ENCODE measurements around the gene THSD4. TPM values are rescaled to one million over a fixed set of nuclear protein-coding genes. Genes with fewer than 3 reads are reported as not detected.
A peak's percentile ranks its signal among the peaks of the same experiment; 100 is the strongest.

The THSD4 gene
- total and polyA plus RNA-seq, 2 of the 4 experiments (the other 2 are of a cell fraction) = 25.5 to 31.1 TPM

DNA sequence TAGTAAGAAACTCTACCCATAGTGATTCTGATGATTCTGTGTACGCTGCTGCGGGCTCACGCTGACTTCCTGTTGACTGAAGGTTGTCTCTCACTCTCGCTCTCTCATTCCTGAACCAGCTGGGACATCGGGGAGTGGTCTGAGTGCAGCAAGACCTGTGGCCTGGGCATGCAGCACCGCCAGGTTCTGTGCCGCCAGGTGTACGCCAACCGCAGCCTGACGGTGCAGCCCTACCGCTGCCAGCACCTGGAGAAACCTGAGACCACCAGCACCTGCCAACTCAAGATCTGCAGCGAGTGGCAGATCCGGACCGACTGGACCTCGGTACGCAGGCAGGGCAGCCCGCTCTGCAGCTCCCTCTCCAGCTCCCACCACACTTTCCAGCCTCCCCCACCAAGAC is 631.4 kb downstream of the THSD4 start:
- H3K4me2 ChIP-seq (ENCODE audit: low read depth, low read length) = no peak overlapping the region
- H3K23ac ChIP-seq (ENCODE audit: low read depth, low read length) = no peak overlapping the region
- H3K18ac ChIP-seq (ENCODE audit: low read depth, low read length) = no peak overlapping the region
- peaks cover 13% of the 10 kb centered on the region for H3K4me1 ChIP-seq (ENCODE audit: control insufficient read depth, insufficient read depth, low read length)
- ChIA-PET CTCF (interaction anchor here (0.6 kb wide), 1 partner anchor 37 kb away, joined by 3 read pairs; no protein-coding TSS in a partner anchor), POLR2A (ENCODE audit: unreplicated experiment) (no interaction called here)
- no peak overlapping the region for H3K56ac ChIP-seq (ENCODE audit: extremely low read depth, insufficient read depth, low read length)
- H2AK9ac ChIP-seq (replicated peaks; ENCODE audit: low read depth, low read length, poor library complexity) = peak overlapping the region; percentile 37
- BruUV-seq (replicated peaks) = no TSS peak
- H3K14ac ChIP-seq (replicated peaks; ENCODE audit: low read depth, low read length) = no peak overlapping the region
- no peaks in the 10 kb centered on the region for H3K9me3 ChIP-seq (ENCODE audit: control insufficient read depth, insufficient read depth, low read length)
- intact Hi-C loops (cut with micrococcal nuclease) = no loop called here
- no peak overlapping the region for H3K9ac ChIP-seq (ENCODE audit: low read depth, low read length)
- H3K79me1 ChIP-seq (ENCODE audit: low read depth in 1 of 2, low read length in 2 of 2) = peaks cover 0 to 8% of the 10 kb centered on the region in 2 experiments; a peak in 2 of 4 replicates
- no peaks in the 10 kb centered on the region for H3K27me3 ChIP-seq (ENCODE audit: control insufficient read depth, insufficient read depth, low read length)
- H3K9me1 ChIP-seq (ENCODE audit: insufficient read depth, low read length) = peaks cover 13% of the 10 kb centered on the region
- H2AFZ ChIP-seq (replicated peaks; ENCODE audit: low read length, poor library complexity) = peak overlapping the region; percentile 37
- TF ChIP-seq MAFK (IDR thresholded peaks at IDR 0.05; ENCODE audit: low read depth, low read length) = no peak
- TF ChIP-seq BHLHE40 (IDR thresholded peaks at IDR 0.05; ENCODE audit: low read depth, low read length) = no peak
- no peak for TF ChIP-seq MAZ (IDR thresholded peaks at IDR 0.05; ENCODE audit: borderline replicate concordance, low read depth, low read length)
- TF ChIP-seq MXI1 (IDR thresholded peaks at IDR 0.05; ENCODE audit: borderline replicate concordance, low read depth, low read length) = no peak
- no peak for TF ChIP-seq CEBPB (IDR thresholded peaks at IDR 0.05; ENCODE audit: low read depth, low read length)
- TF ChIP-seq NFE2L2 (IDR thresholded peaks at IDR 0.05; ENCODE audit: low read depth, low read length) = no peak
- no peak for TF ChIP-seq CHD1 (IDR thresholded peaks at IDR 0.05; ENCODE audit: low read depth, low read length)
- TF ChIP-seq POLR2A (IDR thresholded peaks at IDR 0.05; ENCODE audit: low read depth, low read length) = no peak
- no peak for TF ChIP-seq RAD21 (IDR thresholded peaks at IDR 0.05; ENCODE audit: low read length)
- no peak for TF ChIP-seq RFX5 (IDR thresholded peaks at IDR 0.05; ENCODE audit: low read depth, low read length)
- TF ChIP-seq, protein P1, sequence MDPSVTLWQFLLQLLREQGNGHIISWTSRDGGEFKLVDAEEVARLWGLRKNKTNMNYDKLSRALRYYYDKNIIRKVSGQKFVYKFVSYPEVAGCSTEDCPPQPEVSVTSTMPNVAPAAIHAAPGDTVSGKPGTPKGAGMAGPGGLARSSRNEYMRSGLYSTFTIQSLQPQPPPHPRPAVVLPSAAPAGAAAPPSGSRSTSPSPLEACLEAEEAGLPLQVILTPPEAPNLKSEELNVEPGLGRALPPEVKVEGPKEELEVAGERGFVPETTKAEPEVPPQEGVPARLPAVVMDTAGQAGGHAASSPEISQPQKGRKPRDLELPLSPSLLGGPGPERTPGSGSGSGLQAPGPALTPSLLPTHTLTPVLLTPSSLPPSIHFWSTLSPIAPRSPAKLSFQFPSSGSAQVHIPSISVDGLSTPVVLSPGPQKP (IDR thresholded peaks at IDR 0.05; ENCODE audit: borderline replicate concordance, low read depth, low read length) = no peak
- TF ChIP-seq, protein P2, sequence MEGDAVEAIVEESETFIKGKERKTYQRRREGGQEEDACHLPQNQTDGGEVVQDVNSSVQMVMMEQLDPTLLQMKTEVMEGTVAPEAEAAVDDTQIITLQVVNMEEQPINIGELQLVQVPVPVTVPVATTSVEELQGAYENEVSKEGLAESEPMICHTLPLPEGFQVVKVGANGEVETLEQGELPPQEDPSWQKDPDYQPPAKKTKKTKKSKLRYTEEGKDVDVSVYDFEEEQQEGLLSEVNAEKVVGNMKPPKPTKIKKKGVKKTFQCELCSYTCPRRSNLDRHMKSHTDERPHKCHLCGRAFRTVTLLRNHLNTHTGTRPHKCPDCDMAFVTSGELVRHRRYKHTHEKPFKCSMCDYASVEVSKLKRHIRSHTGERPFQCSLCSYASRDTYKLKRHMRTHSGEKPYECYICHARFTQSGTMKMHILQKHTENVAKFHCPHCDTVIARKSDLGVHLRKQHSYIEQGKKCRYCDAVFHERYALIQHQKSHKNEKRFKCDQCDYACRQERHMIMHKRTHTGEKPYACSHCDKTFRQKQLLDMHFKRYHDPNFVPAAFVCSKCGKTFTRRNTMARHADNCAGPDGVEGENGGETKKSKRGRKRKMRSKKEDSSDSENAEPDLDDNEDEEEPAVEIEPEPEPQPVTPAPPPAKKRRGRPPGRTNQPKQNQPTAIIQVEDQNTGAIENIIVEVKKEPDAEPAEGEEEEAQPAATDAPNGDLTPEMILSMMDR (conservative IDR thresholded peaks at IDR 0.05; ENCODE audit: low read depth, low read length) = no peak
- TF ChIP-seq FOS (IDR thresholded peaks at IDR 0.05; ENCODE audit: low read depth, low read length) = no peak
- no peak for TF ChIP-seq SMC3 (IDR thresholded peaks at IDR 0.05; ENCODE audit: low read depth, low read length)
- TF ChIP-seq RCOR1 (IDR thresholded peaks at IDR 0.05; ENCODE audit: insufficient replicate concordance, low read length) = no peak
- H4K8ac ChIP-seq (ENCODE audit: low read depth in 2 of 2, low read length in 2 of 2) = no peak overlapping the region
- peak overlapping the region; percentile 3; the same call in 1 of the 2 replicates for H2BK120ac ChIP-seq (ENCODE audit: low read depth, low read length)
- H3K36me3 ChIP-seq (ENCODE audit: control insufficient read depth, insufficient read depth, low read length) = peaks cover 34% of the 10 kb centered on the region
- H4K91ac ChIP-seq (ENCODE audit: insufficient read depth, low read depth, low read length) = peak overlapping the region; percentile 16; the same call in 1 of the 2 replicates
- H2BK15ac ChIP-seq (ENCODE audit: low read depth, low read length) = no peak overlapping the region; the same call in 2 of the 3 replicates
- H4K20me1 ChIP-seq (ENCODE audit: insufficient read depth, low read length) = peaks cover 11% of the 10 kb centered on the region; the same call in 1 of the 2 replicates
- H2BK5ac ChIP-seq (ENCODE audit: low read depth, low read length, poor library complexity, severe bottlenecking) = no peak overlapping the region
- no peak overlapping the region for H3K4me3 ChIP-seq (ENCODE audit: insufficient read depth, low read depth, low read length)
- no peak for ATAC-seq (ENCODE audit: low read depth)
- in situ Hi-C loops (cut with MboI; ENCODE audit: low sequenced_read_pairs) = loop anchor here (5.0 kb wide), 1 partner anchor 411 kb away; no protein-coding TSS in a partner anchor
- no peak overlapping the region for H4K5ac ChIP-seq (ENCODE audit: low read depth, low read length)
- H3K4ac ChIP-seq (ENCODE audit: low read depth, low read length) = peak overlapping the region; percentile 42; the same call in 1 of the 2 replicates
- H3K27ac ChIP-seq (ENCODE audit: insufficient read depth, low read length) = no peak overlapping the region
- peak overlapping the region; percentile 68 for H2AK5ac ChIP-seq (ENCODE audit: low read depth, low read length)
- H2BK20ac ChIP-seq (ENCODE audit: low read depth, low read length) = peak overlapping the region; percentile 4
- 100% methylated on average over 6 of the region's 17 CpGs; no CpG with 5 or more reads in 1 of the 2 experiments for WGBS, 2 experiments (ENCODE audit: extremely low coverage in 2 of 2, insufficient read length in 1 of 2)
- dilution Hi-C loops (cut with HindIII; ENCODE audit: low sequenced_read_pairs, unreplicated experiment) = no loop called here
- DNase-seq = no peak

Measured in IMR-90 (cell line).